ENCODE measurements around the gene SEPTIN1.

DNA sequence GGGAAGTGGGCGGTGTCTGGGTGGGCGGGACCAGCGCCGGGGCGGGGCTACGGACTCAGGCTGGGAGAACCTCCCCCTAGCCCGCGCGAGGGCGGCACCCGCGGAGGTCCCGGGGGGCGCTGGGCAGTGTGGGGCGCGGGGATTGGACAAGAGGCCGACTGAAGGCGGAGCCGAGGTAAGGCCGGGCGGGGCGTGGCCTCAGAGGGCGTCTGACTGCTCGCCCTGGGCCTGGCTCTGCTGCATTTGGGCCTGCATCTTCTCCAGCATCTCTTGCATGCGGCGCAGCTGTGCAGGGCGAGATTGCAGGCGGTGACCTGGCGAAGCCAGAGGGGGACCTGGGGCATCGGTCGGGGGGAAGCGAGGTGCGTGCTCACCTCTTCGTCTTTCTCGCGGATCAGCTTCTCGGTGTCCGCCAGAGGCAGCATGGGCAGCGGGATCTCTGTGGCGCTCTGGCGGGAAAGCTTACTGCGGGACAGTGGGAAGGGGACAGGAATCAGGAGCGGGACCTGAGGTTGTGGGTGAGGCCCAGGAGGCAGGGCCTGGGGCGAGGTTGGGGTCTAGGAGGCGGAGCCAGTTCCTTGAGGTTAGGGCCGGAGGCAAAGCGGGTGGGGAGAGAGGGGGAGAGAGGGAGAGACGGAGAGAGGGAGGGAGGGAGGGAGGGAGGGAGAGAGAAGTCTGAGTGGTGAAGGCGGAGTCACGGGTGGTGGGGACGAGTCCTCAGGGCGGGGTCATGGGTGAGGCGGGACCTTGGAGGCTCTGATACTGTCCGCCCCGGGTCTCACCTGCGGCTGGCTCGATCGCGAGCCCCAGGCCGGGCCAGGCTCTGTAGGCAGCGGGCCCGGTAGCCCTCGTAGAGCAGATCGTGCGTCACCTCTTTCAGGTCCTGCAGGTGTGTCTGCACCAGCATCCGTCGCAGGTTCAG lies 3.9 kb downstream of the SEPTIN1 start:
- TF ChIP-seq, protein P1, sequence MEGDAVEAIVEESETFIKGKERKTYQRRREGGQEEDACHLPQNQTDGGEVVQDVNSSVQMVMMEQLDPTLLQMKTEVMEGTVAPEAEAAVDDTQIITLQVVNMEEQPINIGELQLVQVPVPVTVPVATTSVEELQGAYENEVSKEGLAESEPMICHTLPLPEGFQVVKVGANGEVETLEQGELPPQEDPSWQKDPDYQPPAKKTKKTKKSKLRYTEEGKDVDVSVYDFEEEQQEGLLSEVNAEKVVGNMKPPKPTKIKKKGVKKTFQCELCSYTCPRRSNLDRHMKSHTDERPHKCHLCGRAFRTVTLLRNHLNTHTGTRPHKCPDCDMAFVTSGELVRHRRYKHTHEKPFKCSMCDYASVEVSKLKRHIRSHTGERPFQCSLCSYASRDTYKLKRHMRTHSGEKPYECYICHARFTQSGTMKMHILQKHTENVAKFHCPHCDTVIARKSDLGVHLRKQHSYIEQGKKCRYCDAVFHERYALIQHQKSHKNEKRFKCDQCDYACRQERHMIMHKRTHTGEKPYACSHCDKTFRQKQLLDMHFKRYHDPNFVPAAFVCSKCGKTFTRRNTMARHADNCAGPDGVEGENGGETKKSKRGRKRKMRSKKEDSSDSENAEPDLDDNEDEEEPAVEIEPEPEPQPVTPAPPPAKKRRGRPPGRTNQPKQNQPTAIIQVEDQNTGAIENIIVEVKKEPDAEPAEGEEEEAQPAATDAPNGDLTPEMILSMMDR (IDR thresholded peaks at IDR 0.05) = peak in 4 of 6 experiments; percentile 16 to 28 (median 24)
- peak in 1 of 2 donors; percentile 73 for TF ChIP-seq POLR2A (IDR thresholded peaks at IDR 0.05)
